ENCODE data around the gene KNL1. TPM values are rescaled to one million over a fixed set of nuclear protein-coding genes. Genes with fewer than 3 reads are reported as not detected.

The KNL1 gene
- total and polyA plus RNA-seq, 7 experiments from 2014 or later = 0.08 to 41.5 (median 0.99) TPM

DNA sequence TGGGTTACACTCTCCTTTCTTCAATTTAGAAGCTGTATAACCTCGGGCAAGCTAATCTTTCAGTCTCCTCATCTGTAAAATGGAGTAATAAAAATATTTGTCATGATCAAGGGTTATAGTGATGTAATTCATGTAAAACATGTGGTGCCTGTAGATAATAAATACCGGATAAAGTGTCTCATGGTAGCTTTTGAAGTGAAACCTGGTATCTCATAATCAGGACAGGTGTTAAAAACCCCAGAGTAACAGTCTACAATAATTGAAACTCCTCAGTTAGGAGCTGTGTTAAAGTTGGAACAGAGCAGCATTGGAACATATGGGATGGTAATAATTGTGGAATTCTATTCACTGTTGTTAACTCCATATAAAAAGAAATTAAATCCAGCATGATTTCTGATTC lies 884 bp upstream of the KNL1 start:
- peaks cover 0 to 1% (median 0%) of the 10 kb centered on the region in 5 donors for H3K36me3 Mint-ChIP-seq
- no peak for DNase-seq
- no peaks in the 10 kb centered on the region for H3K9me3 ChIP-seq (ENCODE audit: control insufficient read depth in 2 of 3, low read length in 3 of 3)
- H3K4me1 ChIP-seq (ENCODE audit: control insufficient read depth in 2 of 2, insufficient read depth in 2 of 2, low read length in 2 of 2) = peaks cover 11 to 12% of the 10 kb centered on the region in 2 donors
- no peak overlapping the region for H3K27ac ChIP-seq (ENCODE audit: low read depth, low read length)
- ChIA-PET POLR2A (interaction anchor here (0.9 to 2.9 kb wide), 5 partner anchors 15 to 214 kb away, joined by 3 to 12 read pairs (median 7); partner anchors contain the start of genes CCDC32, DNAJC17, RPUSD2 and ZFYVE19), CTCF (interaction anchor here (0.7 to 3.0 kb wide), 3 partner anchors 28 to 189 kb away, joined by 3 to 13 read pairs (median 5); partner anchors contain the start of gene CCDC32)
- peak overlapping the region in 8 of 10 donors; percentile 92 to 99 (median 96) for H3K4me3 Mint-ChIP-seq
- H3K4me3 ChIP-seq (ENCODE audit: low read length) = peak overlapping the region; percentile 98
- H3K27me3 ChIP-seq (ENCODE audit: control insufficient read depth in 2 of 2, insufficient read depth in 2 of 2, low read length in 2 of 2) = no peaks in the 10 kb centered on the region
- H3K27me3 Mint-ChIP-seq = peaks cover 0 to 12% (median 6%) of the 10 kb centered on the region in 5 donors
- ATAC-seq = no peak
- peaks cover 0 to 5% (median 0%) of the 10 kb centered on the region in 11 donors for H3K9me3 Mint-ChIP-seq
- no peaks in the 10 kb centered on the region for H3K36me3 ChIP-seq (ENCODE audit: control insufficient read depth in 2 of 3, insufficient read depth in 3 of 3, low read length in 3 of 3)
- H3K4me1 Mint-ChIP-seq = peaks cover 13 to 41% (median 25%) of the 10 kb centered on the region in 7 donors
- intact Hi-C loops (cut with micrococcal nuclease) = loop anchor here (1.0 to 10.0 kb wide), 7 partner anchors 24 to 808 kb away; partner anchors contain the start of genes RPUSD2 (in 2 of the 2), VPS18 (in 2 of the 2), C15orf62 (in 1 of the 2) and FSIP1 (in 1 of the 2)
- H3K27ac Mint-ChIP-seq = peak overlapping the region; percentile 91 to 100 (median 98)

- POLR2A ChIA-PET = interaction anchor here (2.9 kb wide), 1 partner anchor 25 kb away, joined by 12 read pairs; the partner anchor contains the start of gene RPUSD2
- peaks cover 0 to 5% (median 0%) of the 10 kb centered on the region in 11 donors for H3K9me3 Mint-ChIP-seq
- Histone ChIP-seq H3K27ac (ENCODE audit: low read depth, low read length) (peak overlapping the region; percentile 83), H3K4me1 (ENCODE audit: control insufficient read depth in 2 of 2, insufficient read depth in 2 of 2, low read length in 2 of 2) (peaks cover 11 to 12% of the 10 kb centered on the region in 2 donors), H3K27me3 (ENCODE audit: control insufficient read depth in 2 of 2, insufficient read depth in 2 of 2, low read length in 2 of 2) (no peaks in the 10 kb centered on the region), H3K4me3 (ENCODE audit: low read length) (peak overlapping the region; percentile 98), H3K9me3 (ENCODE audit: control insufficient read depth in 2 of 3, low read length in 3 of 3) (no peaks in the 10 kb centered on the region), H3K36me3 (ENCODE audit: control insufficient read depth in 2 of 3, insufficient read depth in 3 of 3, low read length in 3 of 3) (no peaks in the 10 kb centered on the region)
- intact Hi-C loops (cut with micrococcal nuclease) = loop anchor here (1.0 to 10.0 kb wide), 11 partner anchors 29 to 810 kb away; partner anchors contain the start of genes CCDC32 (in 2 of the 2), DNAJC17 (in 2 of the 2), RAD51 (in 2 of the 2) and ZFYVE19 (in 2 of the 2)
- peaks cover 13 to 40% (median 24%) of the 10 kb centered on the region in 7 donors for H3K4me1 Mint-ChIP-seq
- peak overlapping the region; percentile 85 to 100 (median 98) for H3K27ac Mint-ChIP-seq
- peak; percentile 59 for ATAC-seq
- peaks cover 0 to 1% (median 0%) of the 10 kb centered on the region in 5 donors for H3K36me3 Mint-ChIP-seq
- peaks cover 0 to 12% (median 6%) of the 10 kb centered on the region in 5 donors for H3K27me3 Mint-ChIP-seq
- CTCF ChIA-PET = no interaction called here
- peak overlapping the region; percentile 91 to 99 (median 96) for H3K4me3 Mint-ChIP-seq
- DNase-seq = peak in 1 of 9 donors; percentile 18
Measured at GRCh38 chr15:40594429-40594836, 384 bp downstream of the KNL1 start.

DNA sequence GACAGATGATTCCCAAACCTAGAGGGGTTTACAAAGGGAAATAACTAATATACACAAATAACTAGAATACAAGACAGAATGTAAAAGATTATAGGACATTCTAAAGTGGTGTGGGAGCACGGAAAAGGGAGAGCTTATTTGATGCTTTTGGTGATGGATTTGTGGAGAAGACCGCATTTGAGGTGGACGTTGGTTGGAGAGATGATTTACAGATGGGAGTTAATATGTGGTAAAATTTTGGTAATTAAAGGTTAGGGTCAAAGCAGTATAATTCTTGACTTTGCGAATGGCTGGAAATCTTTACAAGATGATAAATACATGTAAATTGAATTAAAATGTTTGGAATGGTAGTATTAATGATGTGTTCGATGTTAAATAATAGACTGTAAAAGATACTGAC lies 1.2 kb downstream of the KNL1 start:
- POLR2A ChIA-PET = interaction anchor here (2.9 kb wide), 1 partner anchor 26 kb away, joined by 12 read pairs; the partner anchor contains the start of gene RPUSD2
- intact Hi-C loops (cut with micrococcal nuclease) = loop anchor here (2.0 to 10.0 kb wide), 3 partner anchors 154 to 810 kb away; partner anchors contain the start of genes BAHD1 (in 1 of the 2), FSIP1 (in 1 of the 2) and VPS18 (in 1 of the 2)

DNA sequence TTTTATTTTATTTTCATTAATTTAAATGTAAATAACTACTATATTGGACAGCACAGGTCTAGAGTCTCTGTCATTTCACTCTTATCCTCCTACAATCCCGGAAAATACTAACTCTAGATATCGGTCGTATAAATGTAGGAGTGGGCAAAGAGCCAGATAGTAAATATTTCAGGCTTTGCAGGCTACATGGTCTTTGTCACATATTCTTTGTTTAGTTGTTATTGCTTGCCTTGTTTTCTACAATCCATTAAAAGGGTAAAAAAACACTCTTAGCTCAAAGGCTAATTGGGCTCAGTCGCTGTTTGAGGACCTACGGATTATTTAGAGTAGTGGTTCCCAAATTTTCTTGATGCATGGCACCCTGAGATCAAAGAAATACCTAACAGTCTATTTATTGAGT lies 1.7 kb downstream of the KNL1 start:
- POLR2A ChIA-PET = no interaction called here
- H3K4me1 Mint-ChIP-seq = peaks cover 7 to 34% (median 17%) of the 10 kb centered on the region in 7 donors
- CTCF ChIA-PET = no interaction called here
- H3K27me3 Mint-ChIP-seq = peaks cover 0 to 12% (median 6%) of the 10 kb centered on the region in 5 donors
- intact Hi-C loops (cut with micrococcal nuclease) = loop anchor here (2.0 to 10.0 kb wide), 3 partner anchors 155 to 811 kb away; partner anchors contain the start of genes BAHD1 (in 1 of the 2), FSIP1 (in 1 of the 2) and VPS18 (in 1 of the 2)
- Histone ChIP-seq H3K27me3 (ENCODE audit: control insufficient read depth in 2 of 2, insufficient read depth in 2 of 2, low read length in 2 of 2) (no peaks in the 10 kb centered on the region), H3K4me3 (ENCODE audit: low read length) (no peak overlapping the region), H3K4me1 (ENCODE audit: control insufficient read depth in 2 of 2, insufficient read depth in 2 of 2, low read length in 2 of 2) (peaks cover 8 to 11% of the 10 kb centered on the region in 2 donors), H3K27ac (ENCODE audit: low read depth, low read length) (no peak overlapping the region), H3K36me3 (ENCODE audit: control insufficient read depth in 2 of 3, insufficient read depth in 3 of 3, low read length in 3 of 3) (no peaks in the 10 kb centered on the region), H3K9me3 (ENCODE audit: control insufficient read depth in 2 of 3, low read length in 3 of 3) (no peaks in the 10 kb centered on the region)
- peaks cover 0 to 1% (median 0%) of the 10 kb centered on the region in 5 donors for H3K36me3 Mint-ChIP-seq
- no peak overlapping the region for H3K27ac Mint-ChIP-seq
- H3K4me3 Mint-ChIP-seq = peak overlapping the region in 1 of 10 donors; percentile 56
- ATAC-seq (no peak), DNase-seq (no peak)
- H3K9me3 Mint-ChIP-seq = peaks cover 0 to 5% (median 0%) of the 10 kb centered on the region in 11 donors

More for the DNA sequence above, 1.2 kb downstream of the KNL1 start:
- no peak for DNase-seq
- Histone ChIP-seq H3K9me3 (ENCODE audit: control insufficient read depth in 2 of 3, low read length in 3 of 3) (no peaks in the 10 kb centered on the region), H3K27ac (ENCODE audit: low read depth, low read length) (no peak overlapping the region), H3K4me3 (ENCODE audit: low read length) (no peak overlapping the region), H3K27me3 (ENCODE audit: control insufficient read depth in 2 of 2, insufficient read depth in 2 of 2, low read length in 2 of 2) (no peaks in the 10 kb centered on the region), H3K4me1 (ENCODE audit: control insufficient read depth in 2 of 2, insufficient read depth in 2 of 2, low read length in 2 of 2) (peaks cover 11% of the 10 kb centered on the region in 2 donors), H3K36me3 (ENCODE audit: control insufficient read depth in 2 of 3, insufficient read depth in 3 of 3, low read length in 3 of 3) (no peaks in the 10 kb centered on the region)
- H3K9me3 Mint-ChIP-seq = peaks cover 0 to 5% (median 0%) of the 10 kb centered on the region in 11 donors
- peak overlapping the region in 1 of 9 donors; percentile 100 for H3K27ac Mint-ChIP-seq
- peaks cover 0 to 12% (median 6%) of the 10 kb centered on the region in 5 donors for H3K27me3 Mint-ChIP-seq
- ATAC-seq = no peak
- peaks cover 0 to 1% (median 0%) of the 10 kb centered on the region in 5 donors for H3K36me3 Mint-ChIP-seq
- H3K4me1 Mint-ChIP-seq = peaks cover 9 to 34% (median 19%) of the 10 kb centered on the region in 7 donors
- CTCF ChIA-PET = no interaction called here
- H3K4me3 Mint-ChIP-seq = peak overlapping the region in 9 of 10 donors; percentile 91 to 99 (median 95)

GRCh38 chr15:40597024-40597423 lies 3.0 kb downstream of the KNL1 start:
- no peak for ATAC-seq
- intact Hi-C loops (cut with micrococcal nuclease) = loop anchor here (10.0 kb wide), 2 partner anchors 298 to 812 kb away; partner anchors contain the start of genes FSIP1 (in 1 of the 2) and VPS18 (in 1 of the 2)

DNA sequence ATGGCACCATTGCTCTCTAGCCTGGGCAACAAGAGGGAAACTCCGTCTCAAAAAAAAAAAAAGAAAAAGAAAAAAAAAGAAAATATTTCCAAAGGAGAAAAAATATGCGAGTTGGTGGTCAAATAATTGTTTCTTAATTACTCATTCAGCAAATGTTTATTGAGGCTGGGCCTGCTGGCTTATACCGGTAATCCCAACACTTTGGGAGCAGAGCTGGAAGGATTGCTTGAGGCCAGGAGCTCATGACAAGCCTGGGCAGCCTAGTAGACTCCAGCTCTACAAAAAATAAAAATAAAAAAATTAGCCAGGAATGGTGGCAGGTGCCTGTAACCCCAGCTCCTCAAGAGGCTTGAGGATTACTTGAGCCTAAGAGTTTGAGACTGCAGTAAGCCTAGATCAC lies 4.1 kb downstream of the KNL1 start:
- Mint-ChIP-seq H3K27ac (no peak overlapping the region), H3K4me3 (no peak overlapping the region), H3K36me3 (peaks cover 0 to 1% (median 0%) of the 10 kb centered on the region in 5 donors), H3K9me3 (peaks cover 0 to 5% (median 0%) of the 10 kb centered on the region in 11 donors), H3K27me3 (peaks cover 0 to 12% (median 6%) of the 10 kb centered on the region in 5 donors), H3K4me1 (peaks cover 6 to 28% (median 15%) of the 10 kb centered on the region in 7 donors)
- ChIA-PET CTCF (no interaction called here), POLR2A (interaction anchor here (0.6 kb wide), 1 partner anchor 19 kb away, joined by 3 read pairs; no protein-coding TSS in a partner anchor)
- no peaks in the 10 kb centered on the region for H3K27me3 ChIP-seq (ENCODE audit: control insufficient read depth in 2 of 2, insufficient read depth in 2 of 2, low read length in 2 of 2)
- H3K27ac ChIP-seq (ENCODE audit: low read depth, low read length) = no peak overlapping the region
- no peak overlapping the region for H3K4me3 ChIP-seq (ENCODE audit: low read length)
- ATAC-seq (no peak), DNase-seq (no peak)
- peaks cover 5 to 10% of the 10 kb centered on the region in 2 donors for H3K4me1 ChIP-seq (ENCODE audit: control insufficient read depth in 2 of 2, insufficient read depth in 2 of 2, low read length in 2 of 2)
- intact Hi-C loops (cut with micrococcal nuclease) = loop anchor here (10.0 kb wide), 2 partner anchors 297 to 813 kb away; partner anchors contain the start of genes FSIP1 (in 1 of the 2) and VPS18 (in 1 of the 2)
- no peaks in the 10 kb centered on the region for H3K36me3 ChIP-seq (ENCODE audit: control insufficient read depth in 2 of 3, insufficient read depth in 3 of 3, low read length in 3 of 3)
- no peaks in the 10 kb centered on the region for H3K9me3 ChIP-seq (ENCODE audit: control insufficient read depth in 2 of 3, low read length in 3 of 3)

More at GRCh38 chr15:40597024-40597423, 3.0 kb downstream of the KNL1 start:
- no peak overlapping the region for H3K27ac Mint-ChIP-seq
- no peak for DNase-seq
- Histone ChIP-seq H3K9me3 (ENCODE audit: control insufficient read depth in 2 of 3, low read length in 3 of 3) (no peaks in the 10 kb centered on the region), H3K36me3 (ENCODE audit: control insufficient read depth in 2 of 3, insufficient read depth in 3 of 3, low read length in 3 of 3) (no peaks in the 10 kb centered on the region), H3K4me1 (ENCODE audit: control insufficient read depth in 2 of 2, insufficient read depth in 2 of 2, low read length in 2 of 2) (peaks cover 8 to 11% of the 10 kb centered on the region in 2 donors), H3K4me3 (ENCODE audit: low read length) (no peak overlapping the region), H3K27me3 (ENCODE audit: control insufficient read depth in 2 of 2, insufficient read depth in 2 of 2, low read length in 2 of 2) (no peaks in the 10 kb centered on the region), H3K27ac (ENCODE audit: low read depth, low read length) (no peak overlapping the region)
- peaks cover 0 to 12% (median 6%) of the 10 kb centered on the region in 5 donors for H3K27me3 Mint-ChIP-seq
- H3K4me1 Mint-ChIP-seq = peaks cover 7 to 31% (median 17%) of the 10 kb centered on the region in 7 donors
- peaks cover 0 to 5% (median 0%) of the 10 kb centered on the region in 11 donors for H3K9me3 Mint-ChIP-seq
- ChIA-PET CTCF (no interaction called here), POLR2A (no interaction called here)
- peaks cover 0 to 1% (median 0%) of the 10 kb centered on the region in 5 donors for H3K36me3 Mint-ChIP-seq
- no peak overlapping the region for H3K4me3 Mint-ChIP-seq
